HG02610 (cell line): ENCODE results near the gene CDC42SE2.

Experiments used
- ATAC-seq: cut with Tn5 transposase; IDR thresholded peaks from one replicate; pipeline ENCODE4 v1.9.1; 2021; ENCODE audit warnings: mild to moderate bottlenecking, moderate library complexity; ENCODE audit not compliant: unreplicated experiment

CDC42SE2 gene, protein sequence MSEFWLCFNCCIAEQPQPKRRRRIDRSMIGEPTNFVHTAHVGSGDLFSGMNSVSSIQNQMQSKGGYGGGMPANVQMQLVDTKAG

DNA sequence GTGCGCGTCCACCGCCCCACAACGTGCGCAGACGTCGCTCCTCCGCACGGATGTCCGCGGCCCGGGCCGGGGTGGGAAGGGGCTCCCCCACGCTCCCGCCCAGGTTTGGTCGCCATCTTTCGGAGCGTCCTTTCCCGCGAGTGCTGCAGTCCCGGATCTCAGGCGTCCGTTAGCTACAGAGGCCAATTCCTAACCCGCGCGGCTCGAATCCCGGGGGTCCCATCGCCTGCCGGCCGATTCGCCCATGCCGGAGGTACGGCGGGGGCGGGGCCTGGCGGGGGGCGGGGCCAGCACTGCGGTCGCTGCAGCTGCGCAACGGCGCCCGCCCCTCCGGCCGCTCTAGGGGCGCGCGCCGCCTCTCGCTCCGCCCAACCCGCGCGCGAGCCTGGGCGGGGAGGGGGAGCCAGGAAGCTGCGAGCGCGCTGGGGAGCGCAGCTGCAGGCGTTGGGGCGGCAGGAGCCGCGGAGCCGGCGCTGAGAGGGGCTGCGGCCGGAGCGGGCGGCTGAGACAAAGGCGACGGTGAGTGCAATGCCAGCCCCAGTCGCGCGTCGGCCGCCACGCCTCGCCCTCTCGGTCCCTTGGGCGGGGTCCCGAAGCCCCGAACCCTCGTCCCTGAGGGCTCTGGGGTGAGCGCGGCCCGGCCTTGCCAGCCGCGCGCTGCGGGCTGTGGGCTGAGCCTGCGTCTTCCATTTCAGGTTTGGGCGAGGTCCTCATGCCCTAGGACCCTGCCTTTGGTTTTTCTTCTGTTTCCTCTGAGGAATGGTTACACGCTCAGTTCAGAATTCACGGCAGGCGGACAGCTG is at the start of gene CDC42SE2:
CDC42SE2 (plus strand) TSS at position 406 of the 803 bp plus-strand sequence. CDS start 95,441 bp downstream, outside the sequence.
- ATAC-seq = peak; percentile 89

DNA sequence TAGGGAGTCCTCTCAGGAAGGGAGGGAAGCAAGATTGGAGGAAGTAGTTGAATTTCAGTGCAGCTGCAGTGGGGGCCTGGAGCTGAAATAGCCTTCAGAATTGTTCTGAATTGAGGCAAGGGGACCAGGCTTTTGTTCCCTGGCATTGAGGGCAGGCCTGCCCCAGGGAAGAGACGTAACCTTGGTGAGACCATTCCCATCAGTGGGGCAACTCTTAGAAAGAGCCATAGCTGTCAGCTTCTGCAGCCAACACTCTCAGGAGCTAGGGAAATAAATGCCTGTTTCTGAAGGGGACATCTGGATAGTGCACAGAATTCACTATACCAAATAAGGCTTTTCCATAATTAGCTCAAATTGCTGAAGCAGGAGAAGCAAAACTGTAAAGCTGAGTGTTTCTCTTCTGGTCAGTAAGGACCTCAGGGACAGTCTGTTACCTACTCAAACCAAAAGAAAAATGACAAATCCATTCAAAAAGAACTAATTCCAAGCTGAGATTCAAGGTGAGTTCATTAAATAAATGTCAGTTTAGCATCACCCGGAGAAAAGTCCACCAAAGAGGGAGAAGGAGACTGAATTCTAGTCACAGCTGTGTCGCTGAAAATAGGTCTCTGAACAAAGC is 49.1 kb upstream of the CDC42SE2 start:
- ATAC-seq = no peak

DNA sequence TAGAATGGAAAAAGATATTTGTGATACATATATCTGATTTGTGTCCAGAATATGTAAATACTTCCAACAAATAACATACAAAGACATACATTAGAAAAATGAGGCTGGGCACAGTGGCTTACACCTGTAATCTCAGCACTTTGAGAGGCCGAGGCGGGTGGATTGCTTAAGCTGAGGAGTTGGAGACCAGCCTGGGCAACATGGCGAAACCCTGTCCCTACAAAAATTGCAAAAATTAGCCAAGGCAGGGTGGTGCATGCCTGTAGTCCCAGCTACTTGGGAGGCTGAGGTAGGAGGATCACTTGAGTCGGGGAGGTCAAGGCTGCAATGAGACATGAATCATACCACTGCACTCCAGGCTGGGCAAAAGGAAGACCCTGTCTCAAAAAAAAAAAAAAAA is 46.1 kb upstream of the CDC42SE2 start:
- ATAC-seq = no peak

DNA sequence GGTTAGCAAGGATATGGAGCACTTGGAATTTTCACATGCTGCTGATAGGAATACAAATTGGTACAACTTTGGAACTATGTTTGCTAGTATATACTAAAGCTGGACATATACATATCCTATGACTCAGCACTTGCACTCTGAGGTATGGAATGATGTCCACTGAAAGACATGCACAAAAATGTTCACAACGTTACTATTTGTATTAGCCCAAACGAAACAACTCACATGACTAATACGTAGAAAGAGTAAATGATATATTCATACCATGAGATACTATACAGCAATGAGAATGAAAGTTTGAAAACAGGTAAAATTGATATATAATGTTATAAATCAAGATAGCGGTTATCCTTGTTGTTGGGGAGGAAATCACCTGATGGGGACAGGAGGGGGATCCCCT is 45.5 kb upstream of the CDC42SE2 start:
- ATAC-seq = peak; percentile 81

DNA sequence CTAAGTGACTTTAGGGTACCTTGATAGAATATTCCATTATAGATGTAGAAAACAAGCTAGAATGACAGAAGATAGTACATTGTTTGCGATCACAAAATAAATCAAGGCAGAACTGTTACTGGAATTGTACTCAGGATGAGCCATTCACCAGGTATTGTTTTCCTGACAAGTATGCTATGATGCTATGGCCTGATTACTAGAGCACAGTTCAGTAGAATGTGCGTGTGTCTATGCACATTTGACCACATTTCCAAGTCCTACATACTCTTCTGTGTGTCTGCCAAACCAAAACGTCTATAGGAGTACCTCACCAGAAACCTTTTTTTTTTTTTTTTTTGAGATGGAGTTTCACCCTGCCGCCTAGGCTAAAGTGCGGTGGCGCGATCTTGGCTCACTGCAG is 43.3 kb upstream of the CDC42SE2 start:
- no peak for ATAC-seq

DNA sequence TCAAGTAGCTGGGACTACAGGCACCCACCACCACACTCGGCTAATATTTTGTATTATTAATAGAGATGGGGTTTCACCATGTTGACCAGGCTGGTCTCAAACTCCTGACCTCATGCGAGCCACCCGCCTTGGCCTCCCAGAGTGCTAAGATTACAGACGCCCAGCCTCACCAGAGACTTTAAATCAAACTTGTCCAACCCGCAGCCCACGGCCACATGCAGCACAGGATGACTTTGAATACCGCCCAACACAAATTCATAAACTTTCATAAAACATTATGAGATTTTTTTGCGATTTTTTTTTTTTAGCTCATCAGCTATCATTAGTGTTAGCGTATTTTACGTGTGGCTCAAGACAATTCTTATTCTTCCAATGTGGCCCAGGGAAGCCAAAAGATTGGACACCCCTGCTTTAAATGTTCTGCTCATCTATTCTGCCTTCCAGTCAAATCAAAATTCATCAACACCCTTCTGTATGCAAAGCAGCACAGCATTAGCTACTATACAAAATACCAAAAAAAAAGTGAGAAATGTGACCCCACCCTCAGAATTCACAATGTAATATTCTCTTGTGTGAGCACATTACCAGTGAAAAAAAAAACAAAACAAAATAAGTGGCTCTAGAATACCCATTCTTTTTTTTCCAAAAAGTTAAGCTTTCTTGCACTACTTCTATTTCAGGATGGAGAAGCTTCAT is 42.7 kb upstream of the CDC42SE2 start:
- ATAC-seq = no peak

DNA sequence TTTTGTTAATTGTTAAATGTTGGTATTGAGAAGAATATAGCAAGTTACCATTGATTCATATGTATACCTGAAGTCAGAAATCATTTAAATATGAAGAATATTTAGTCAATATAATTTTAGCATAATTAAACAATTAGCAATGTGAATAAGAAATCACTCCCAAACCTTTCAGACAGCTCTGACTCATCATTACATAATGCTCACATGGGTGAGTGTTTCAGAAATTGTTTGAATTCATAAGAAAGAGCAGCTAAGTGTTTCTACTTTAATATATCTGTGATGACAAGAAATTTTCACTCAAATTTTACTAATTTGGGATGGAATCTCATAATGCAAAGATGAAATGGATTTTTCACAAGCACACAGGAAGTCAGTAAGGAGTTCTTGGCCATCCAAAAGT is 42.0 kb upstream of the CDC42SE2 start:
- ATAC-seq = no peak

DNA sequence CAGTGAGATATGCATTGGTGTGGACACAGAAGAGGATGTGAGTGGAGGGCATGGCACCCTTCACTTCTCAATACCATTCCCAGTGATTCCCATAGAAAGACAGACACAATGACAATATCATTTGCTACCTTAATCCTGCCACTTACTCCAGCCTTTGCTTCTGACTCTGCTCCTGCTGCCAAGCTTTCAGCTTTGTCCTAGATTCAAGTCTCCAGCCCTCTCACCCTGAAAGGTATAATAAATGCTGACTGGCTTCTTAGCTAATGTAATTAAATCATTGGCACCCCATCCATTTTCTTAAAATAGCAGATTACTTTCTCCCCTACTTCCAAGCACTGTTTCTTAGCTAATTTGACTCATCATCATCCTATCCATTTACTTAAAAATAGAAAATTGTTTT is 41.1 kb upstream of the CDC42SE2 start:
- no peak for ATAC-seq

DNA sequence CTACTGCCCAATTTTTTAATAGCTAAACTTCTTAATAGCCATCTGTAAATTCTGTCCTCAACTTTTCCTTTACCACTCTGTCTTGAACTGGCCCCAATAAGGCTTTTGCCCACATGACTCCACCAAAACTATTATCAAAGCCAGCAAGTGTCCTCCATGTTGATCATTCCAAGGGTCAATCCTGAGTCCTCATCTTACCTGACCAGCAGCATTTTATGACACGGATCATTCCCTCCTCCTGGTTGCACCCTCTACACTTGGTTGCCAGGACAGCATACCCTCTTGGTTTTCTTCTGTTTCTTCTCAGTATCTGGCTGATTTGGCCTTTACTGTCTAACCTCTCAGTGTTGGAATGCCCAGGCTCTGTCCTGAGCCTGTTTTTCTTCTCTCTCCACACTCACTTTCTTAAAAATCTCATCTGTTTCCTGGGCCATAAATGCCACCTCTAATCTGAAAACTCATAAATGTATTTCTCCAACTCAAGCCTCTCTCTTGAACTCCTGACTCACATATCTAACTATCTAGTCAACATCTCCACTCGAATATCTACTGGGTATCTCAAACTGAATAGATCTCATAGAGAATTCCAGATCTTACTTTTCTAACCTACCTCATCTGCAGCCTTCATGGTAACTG is 40.0 kb upstream of the CDC42SE2 start:
- ATAC-seq = no peak

DNA sequence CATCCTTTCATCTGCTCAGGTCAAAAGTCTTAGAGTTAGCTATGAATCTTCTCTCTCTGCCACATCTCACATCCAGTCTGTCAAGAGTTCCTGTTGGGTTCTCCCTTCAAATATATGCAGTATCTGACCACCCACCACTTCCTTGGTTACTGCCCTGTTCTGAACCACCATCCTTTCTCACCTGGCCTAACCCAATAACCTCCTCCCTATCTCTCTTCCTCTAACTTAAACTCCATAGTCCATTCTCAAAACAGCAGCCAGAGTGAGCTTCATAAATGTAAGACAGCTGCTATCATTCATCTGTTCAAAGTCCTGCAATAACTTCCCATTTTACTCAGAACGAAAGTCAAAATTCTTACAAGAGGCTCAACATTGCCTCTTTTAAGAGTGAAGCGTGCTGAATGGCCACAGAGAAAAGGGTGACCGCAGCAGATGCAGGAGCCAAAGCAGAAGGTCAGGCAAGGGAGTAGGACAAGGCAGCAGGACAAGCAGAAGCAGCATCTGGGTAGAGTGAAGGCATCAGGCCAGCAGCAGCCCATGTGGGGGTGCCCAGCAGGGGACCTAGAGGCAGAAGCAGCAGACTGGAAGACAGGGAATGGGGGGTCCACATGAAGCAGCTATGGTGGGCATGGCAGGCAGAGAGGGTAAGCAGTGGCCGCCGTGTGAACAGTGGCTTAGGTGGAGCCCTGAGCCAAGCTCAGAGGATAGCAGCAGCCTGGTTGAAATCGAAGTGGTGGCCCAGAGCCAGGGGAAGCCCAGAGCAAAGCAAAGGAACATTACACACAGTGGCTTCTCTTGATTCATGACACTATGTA is 39.3 kb upstream of the CDC42SE2 start:
- ATAC-seq = peak; percentile 86

DNA sequence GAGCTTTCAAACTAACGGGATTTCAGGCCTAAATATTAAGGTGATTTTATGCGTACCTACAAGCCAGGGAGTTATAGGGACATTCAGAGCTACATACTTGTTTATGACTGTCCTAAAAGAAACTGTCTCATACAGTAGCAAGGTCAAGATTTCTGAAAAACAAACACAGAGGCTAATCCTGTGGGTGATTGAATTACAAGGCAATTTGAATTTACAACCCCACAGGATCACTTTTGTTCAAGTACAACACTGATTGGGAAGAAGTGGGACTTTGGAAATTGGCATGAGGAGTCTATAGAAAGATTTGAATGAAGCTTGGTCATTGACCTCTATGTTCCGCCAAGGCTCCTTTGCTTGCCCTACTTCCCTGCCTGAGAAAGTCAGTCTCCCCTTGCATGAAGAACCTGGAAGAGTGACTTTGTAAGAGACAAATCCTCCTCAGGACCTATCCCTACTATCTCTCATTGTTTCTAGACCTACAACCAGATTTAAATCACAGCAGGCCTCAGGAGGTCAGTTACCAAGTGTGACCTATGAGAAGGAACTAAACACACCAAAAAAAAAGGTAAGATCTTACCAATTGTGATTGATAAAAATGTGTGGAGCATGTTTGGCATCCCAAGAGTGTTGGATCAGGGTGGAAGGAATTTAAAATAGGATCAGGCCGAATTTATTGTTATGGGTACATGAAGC is 38.4 kb upstream of the CDC42SE2 start:
- ATAC-seq = no peak

DNA sequence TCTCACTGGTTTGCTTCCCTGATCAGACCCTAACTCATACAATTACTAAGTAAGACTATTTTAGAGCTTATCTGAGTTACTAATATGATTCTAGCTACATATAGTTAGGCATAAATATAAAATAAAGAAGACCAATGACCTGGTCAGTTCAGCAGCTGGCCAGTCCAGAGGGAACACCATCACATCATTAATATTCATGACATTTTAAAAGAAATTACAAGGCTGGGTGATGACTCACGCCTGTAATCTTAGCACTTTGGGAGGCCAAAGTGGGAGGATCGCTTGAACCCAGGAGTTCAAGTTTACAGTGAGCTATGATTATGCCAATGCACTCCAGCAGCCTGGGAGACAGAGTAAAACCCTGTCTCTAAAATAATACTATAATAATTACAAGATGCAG is 37.0 kb upstream of the CDC42SE2 start:
- no peak for ATAC-seq

DNA sequence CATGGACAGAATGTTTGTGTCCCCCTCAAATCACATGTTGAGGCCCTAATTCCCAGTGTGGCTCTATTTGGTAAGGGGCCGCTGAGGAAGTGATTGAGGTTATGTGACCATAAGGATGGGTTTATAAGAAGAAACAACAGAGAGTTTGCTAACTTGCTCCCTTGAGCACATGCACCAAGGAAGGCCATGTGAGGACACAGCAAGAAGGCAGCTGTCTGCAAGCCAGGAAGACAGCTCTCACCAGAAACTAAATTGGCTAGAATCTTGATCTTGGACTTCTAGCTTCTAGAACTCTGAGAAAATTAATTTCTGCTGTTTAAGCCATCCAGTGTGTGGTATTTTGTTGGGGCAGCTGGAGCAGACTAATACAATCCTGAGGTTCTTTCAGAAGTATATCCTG is 35.2 kb upstream of the CDC42SE2 start:
- no peak for ATAC-seq

DNA sequence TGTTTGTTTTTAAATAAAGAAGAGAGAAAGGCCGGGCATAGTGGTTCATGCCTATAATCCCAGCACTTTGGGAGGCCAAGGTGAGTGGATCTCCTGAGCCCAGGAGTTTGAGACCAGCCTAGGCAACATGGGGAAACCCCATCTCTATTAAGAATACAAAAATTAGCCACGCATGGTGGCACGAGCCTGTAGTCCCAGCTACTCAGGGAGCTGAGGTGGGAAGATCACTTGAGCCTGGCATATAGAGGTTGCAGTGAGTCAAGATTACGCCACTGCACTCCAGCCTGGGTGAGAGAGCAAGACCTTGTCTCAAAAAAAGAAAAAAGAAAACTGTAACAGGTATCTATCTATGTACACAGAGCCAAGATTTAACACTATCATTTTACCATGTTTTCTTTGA is 34.2 kb upstream of the CDC42SE2 start:
- no peak for ATAC-seq

DNA sequence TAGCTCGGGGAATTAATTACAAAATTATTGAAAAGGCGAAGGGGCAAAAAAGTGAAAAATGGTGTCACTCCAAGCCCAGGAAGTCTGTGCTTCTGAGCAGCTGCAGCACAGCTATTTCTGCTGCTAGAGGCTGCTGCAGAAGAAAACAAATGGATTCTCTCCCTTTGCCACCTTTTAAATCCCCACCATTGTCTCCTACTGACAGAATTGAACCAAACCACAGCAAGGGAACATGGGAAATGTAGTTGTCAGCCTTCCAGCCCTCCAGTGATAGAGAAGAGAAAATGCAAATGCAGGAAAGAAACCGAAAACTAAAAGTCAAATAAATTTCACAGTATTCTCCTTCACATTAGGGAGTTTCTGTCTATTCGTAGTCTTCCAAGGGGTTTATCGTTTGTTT is 33.4 kb upstream of the CDC42SE2 start:
- ATAC-seq = no peak

DNA sequence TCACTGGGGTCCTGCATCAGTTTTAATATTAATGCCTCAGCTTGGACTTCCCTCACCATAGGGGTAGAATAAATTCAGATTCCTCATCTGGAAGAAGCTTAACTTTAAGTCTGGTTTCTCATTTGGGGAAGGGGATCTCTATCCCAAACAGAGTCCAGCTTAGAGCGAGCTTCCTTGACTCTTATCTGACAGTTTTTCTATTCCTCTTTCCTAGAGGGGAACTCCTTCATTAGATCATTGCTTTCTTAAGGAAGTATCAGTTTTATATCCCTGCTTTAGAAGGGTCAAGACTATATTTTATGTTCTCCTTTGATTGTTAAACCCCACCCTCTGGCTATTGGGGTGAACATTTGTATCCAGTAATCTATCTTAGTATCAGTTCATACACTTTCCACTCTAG is 24.2 kb upstream of the CDC42SE2 start:
- no peak for ATAC-seq

DNA sequence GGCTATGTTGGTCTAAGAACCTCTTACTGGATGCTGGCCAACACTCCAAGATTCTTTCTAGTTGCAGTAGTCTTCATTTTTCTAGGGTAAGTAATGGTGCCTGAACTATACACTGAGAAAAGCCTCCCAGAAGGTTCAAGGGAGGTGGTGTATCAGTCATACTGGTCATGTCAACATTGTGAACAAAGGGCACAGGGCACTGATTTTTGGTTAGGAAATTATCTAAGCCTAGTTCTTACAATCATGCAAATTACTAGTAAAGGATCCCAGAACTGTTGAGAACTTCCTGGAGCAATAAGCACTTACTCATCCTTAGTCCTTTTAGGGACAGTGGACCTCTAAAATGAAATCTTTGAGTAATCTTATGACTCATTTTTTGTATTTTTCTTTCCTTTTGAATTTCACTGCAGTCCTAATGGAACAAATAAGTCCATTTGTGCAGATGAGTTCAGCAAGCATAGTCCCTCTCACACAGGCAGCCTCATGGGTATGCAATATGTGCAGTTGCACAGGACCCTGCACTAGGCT is 21.1 kb upstream of the CDC42SE2 start:
- peak; percentile 67 for ATAC-seq

DNA sequence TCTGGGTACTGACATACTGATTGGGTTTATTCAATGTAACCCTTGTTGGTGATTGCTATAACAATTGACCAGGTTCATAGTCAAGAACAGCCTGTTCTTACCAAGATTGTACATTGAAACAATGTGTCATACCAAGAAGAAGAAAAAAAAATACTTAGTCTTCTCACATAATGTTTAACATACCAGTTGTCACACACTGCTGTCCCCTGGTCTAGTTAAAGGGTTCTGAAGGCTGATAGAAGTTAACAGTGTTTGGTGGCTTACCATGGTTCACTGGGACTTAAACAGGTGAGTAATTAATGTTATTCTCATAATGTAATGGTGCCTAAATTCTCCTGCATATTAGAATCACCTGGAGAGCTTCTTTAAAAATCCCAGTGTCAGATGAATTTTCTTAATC is 18.5 kb upstream of the CDC42SE2 start:
- peak; percentile 35 for ATAC-seq

DNA sequence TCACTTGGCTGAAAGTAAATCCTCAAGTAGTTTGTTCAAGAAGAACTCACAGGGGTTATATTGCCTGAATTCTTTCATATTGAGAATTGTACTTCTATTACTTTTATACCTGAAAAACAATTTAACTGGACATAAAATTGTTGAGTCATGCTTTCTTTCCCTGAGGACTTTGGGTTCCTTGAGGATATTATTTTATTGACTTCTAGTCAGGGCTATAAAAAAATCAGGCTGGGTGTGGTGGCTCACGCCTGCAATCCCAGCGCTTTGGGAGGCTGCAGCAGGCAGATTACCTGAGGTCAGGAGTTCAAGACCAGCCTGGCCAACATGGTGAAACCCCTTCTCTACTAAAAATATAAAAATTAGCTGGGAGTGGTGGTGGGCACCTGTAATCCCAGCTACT is 17.9 kb upstream of the CDC42SE2 start:
- ATAC-seq = no peak

DNA sequence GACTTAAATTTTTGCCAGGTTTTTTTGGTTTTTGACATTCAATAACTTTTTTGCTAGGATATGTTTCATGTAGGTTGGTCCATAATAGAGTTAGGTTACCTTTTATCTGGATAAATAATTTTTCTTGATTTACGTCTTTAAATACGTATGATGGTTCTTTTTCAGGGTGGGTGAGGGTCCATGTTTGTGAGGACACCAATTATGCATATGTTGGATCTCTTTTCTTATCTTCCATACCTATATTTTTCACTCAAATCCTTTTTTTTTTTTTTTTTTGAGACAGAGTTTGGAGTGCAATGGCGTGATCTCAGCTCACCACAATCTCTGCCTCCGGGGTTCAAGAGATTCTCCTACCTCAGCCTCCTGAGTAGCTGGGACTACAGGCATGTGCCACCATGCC is 17.3 kb upstream of the CDC42SE2 start:
- no peak for ATAC-seq
